CD4-positive, alpha-beta memory T cell (primary cell): ENCODE measurements around the gene PCP2. TPM values are rescaled to one million over a fixed set of nuclear protein-coding genes. Genes with fewer than 3 reads are reported as not detected.

ENCODE experiments used
- CTCF ChIA-PET: fragments of 350-600 bp; sonication (Branson Sonifier 250); formaldehyde crosslinking; loops from one replicate; lab custom pipeline; 2021; ENCODE audit warnings: inconsistent platforms; ENCODE audit not compliant: partially characterized antibody; lab: Charles Lee
- POLR2A ChIA-PET: fragments of 350-600 bp; sonication (Branson Sonifier 250); formaldehyde crosslinking; loops from one replicate; lab custom pipeline; 2021; ENCODE audit not compliant: partially characterized antibody; lab: Charles Lee
- DNase-seq, 5 donors: peaks; one replicate each; pipeline versions ENCODE4 v3.0.0 to v3.0.0-alpha.2; 2020 to 2022; ENCODE audit warnings: mixed read lengths in 1 of 5
- H3K27ac ChIP-seq: one replicate; pipeline ENCODE4 v1.7.0; 2013; ENCODE audit warnings: low read depth, low read length
- H3K27me3 ChIP-seq: 2 replicates; pipeline ENCODE4 v1.7.0; 2013; ENCODE audit warnings: mild to moderate bottlenecking, low read length, moderate library complexity; ENCODE audit not compliant: insufficient read depth
- H3K36me3 ChIP-seq: 2 replicates; pipeline ENCODE4 v1.7.0; 2013; ENCODE audit warnings: mild to moderate bottlenecking, low read length, moderate library complexity; ENCODE audit not compliant: insufficient read depth
- H3K4me1 ChIP-seq: 2 replicates; pipeline ENCODE4 v1.7.0; 2013; ENCODE audit warnings: mild to moderate bottlenecking, low read length, moderate library complexity; ENCODE audit not compliant: insufficient read depth
- H3K4me3 ChIP-seq, 2 donors: one replicate each; pipeline ENCODE4 v1.7.0; 2013; ENCODE audit warnings: low read length in 2 of 2, mild to moderate bottlenecking in 1 of 2
- H3K9me3 ChIP-seq, 2 donors: one replicate each; pipeline ENCODE4 v1.7.0; 2013; ENCODE audit warnings: low read length in 2 of 2, control low read depth in 1 of 2; ENCODE audit not compliant: control insufficient read depth in 1 of 2
- H3K27ac Mint-ChIP-seq, 7 donors: one replicate each; pipeline ENCODE4 v1.8.0; 2020 to 2021; ENCODE audit warnings: mixed read lengths in 7 of 7, mild to moderate bottlenecking in 6 of 7, inconsistent platforms in 3 of 7, moderate library complexity in 3 of 7
- H3K27me3 Mint-ChIP-seq, 2 donors: one replicate each; pipeline ENCODE4 v1.8.0; 2020 to 2021; ENCODE audit warnings: mixed read lengths in 2 of 2
- H3K36me3 Mint-ChIP-seq, 2 donors: one replicate each; pipeline ENCODE4 v1.8.0; 2020 to 2021; ENCODE audit warnings: mixed read lengths in 2 of 2, inconsistent platforms in 1 of 2, mild to moderate bottlenecking in 1 of 2
- H3K4me1 Mint-ChIP-seq, 4 donors: one replicate each; pipeline ENCODE4 v1.8.0; 2020 to 2021; ENCODE audit warnings: mixed read lengths in 4 of 4, mild to moderate bottlenecking in 1 of 4
- H3K4me3 Mint-ChIP-seq, 8 donors: one replicate each; pipeline ENCODE4 v1.8.0; 2020 to 2021; ENCODE audit warnings: mixed read lengths in 8 of 8, mild to moderate bottlenecking in 7 of 8, moderate library complexity in 6 of 8, inconsistent platforms in 3 of 8
- H3K9me3 Mint-ChIP-seq, 8 donors: one replicate each; pipeline ENCODE4 v1.8.0; 2020 to 2021; ENCODE audit warnings: mixed read lengths in 8 of 8, mild to moderate bottlenecking in 5 of 8, inconsistent platforms in 3 of 8, moderate library complexity in 1 of 8
- intact Hi-C: fragments of 100-400 bp; cut with micrococcal nuclease; formaldehyde crosslinking; loops from one replicate; pipeline ENCODE4 v1.15.1; 2023
- polyA plus RNA-seq, 2 donors: library from polyadenylated mRNA; unstranded; fragments of 300-500 nt; fragmentation: Illumina TruSeq; gene quantifications; one replicate each; pipeline ENCODE4 v1.2.3, GENCODE V29; 2021
- total RNA-seq, 2 experiments: library from RNA; stranded (reverse); gene quantifications; one replicate each; pipeline ENCODE4 v1.2.3, GENCODE V29; 2021

The PCP2 gene
- total and polyA plus RNA-seq, 4 experiments from 2014 or later: 0.96 to 6.4 (median 3.4) TPM

DNA sequence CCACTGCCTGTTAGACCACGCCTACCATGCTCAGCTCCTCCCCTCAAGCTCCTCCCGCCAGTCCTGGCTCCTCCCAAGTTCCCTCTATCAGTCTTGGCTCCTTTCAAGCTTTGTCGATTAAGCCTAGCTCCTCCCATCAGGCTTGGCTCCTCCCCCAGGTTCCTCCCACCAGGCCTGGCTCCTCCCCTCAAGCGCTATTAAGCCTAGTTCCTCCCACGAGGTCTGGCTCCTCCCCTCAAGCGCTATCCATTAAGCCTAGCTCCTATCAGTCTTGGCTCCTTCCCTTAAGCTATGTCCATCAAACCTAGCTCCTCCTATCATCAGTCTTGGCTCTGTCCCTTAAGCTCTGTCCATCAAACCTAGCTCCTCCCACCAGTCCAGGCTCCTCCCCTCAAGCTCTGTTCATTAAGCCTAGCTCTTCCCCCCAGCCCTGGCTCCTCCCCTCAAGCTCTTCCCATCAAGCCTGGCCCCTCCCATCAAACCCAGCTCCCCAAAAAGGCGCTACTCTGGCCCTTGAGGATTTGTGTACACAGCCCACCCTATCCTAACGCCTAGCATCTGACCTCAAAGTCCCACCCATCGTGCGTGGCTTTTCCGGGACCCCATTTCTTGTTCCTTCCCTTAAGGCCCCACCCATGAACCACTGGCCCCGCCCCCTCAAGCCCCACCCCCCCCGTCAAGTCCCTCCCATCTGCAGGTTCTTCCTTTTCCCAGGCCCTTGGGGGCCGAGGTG is 27.9 kb downstream of the PCP2 start:
- Histone ChIP-seq H3K4me3 (no peak overlapping the region), H3K9me3 (no peaks in the 10 kb centered on the region), H3K27me3 (no peaks in the 10 kb centered on the region), H3K4me1 (no peaks in the 10 kb centered on the region), H3K27ac (no peak overlapping the region), H3K36me3 (no peaks in the 10 kb centered on the region)
- no peak for DNase-seq
- CTCF ChIA-PET: interaction anchor here (1.2 to 1.6 kb wide), 2 partner anchors 13 to 194 kb away, joined by 3 read pairs; no protein-coding TSS in a partner anchor
- peaks cover 0 to 2% (median 0%) of the 10 kb centered on the region in 8 donors for H3K9me3 Mint-ChIP-seq
- no peaks in the 10 kb centered on the region for H3K36me3 Mint-ChIP-seq
- H3K4me3 Mint-ChIP-seq: no peak overlapping the region
- H3K27ac Mint-ChIP-seq: peak overlapping the region in 1 of 7 donors; percentile 71
- H3K4me1 Mint-ChIP-seq: peaks cover 0 to 4% (median under 1%) of the 10 kb centered on the region in 4 donors
- POLR2A ChIA-PET: interaction anchor here (0.5 kb wide), 1 partner anchor 12 kb away, joined by 3 read pairs; no protein-coding TSS in a partner anchor
- H3K27me3 Mint-ChIP-seq: peaks cover 0 to 7% of the 10 kb centered on the region in 2 donors
- intact Hi-C loops: no loop called here

DNA sequence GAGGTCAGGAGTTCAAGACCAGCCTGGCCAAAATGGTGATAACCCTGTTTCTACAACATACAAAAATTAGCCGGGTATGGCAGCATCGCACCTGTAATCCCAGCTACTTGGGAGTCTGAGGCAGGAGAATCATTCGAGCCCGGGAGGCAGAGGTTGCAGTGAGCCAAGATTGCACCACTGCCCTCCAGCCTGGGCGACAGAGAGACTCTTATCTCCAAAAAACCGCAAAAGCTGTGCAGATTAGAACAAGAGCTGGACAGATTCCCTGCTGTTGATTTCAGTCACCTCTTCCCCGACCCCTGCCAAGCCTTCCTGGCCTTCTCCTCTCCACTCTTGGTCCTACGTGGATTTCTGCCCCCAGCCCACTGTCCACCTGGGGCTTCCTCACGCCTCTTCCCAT is 29.6 kb downstream of the PCP2 start:
- CTCF ChIA-PET: interaction anchor here (1.5 kb wide), 1 partner anchor 35 kb away, joined by 4 read pairs; no protein-coding TSS in a partner anchor
- H3K27ac Mint-ChIP-seq: no peak overlapping the region
- H3K9me3 ChIP-seq: no peaks in the 10 kb centered on the region

DNA sequence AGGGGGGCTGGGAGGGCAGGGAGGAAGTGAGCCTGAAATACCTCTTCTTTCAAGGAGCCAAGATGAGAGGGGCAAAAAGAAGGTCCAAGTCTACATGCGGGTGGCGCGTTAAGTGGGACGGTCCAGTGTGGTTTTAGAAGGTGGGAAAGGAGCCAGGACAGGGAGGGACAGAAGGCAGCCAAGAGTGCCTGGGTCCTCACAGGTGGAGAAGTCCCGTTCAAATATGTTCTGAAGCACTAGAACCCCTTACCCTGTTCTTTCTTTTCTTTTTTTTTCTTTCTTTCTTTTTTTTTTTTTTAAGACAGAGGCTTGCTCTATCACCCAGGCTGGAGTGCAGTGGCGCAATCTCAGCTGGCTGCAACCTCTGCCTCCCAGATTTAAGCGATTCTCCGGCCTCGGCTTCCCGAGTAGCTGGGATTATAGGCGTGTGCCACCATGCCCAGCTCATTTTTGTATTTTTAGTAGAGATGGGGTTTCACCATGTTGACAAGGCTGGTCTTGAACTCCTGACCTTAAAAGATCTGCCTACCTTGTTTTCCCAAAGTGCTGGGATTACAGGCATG is 30.5 kb downstream of the PCP2 start:
- POLR2A ChIA-PET: no interaction called here
- CTCF ChIA-PET: no interaction called here
- Histone ChIP-seq H3K9me3 (no peaks in the 10 kb centered on the region), H3K27ac (no peak overlapping the region), H3K27me3 (no peaks in the 10 kb centered on the region), H3K4me3 (no peak overlapping the region), H3K36me3 (no peaks in the 10 kb centered on the region), H3K4me1 (no peaks in the 10 kb centered on the region)
- Mint-ChIP-seq H3K27me3 (peaks cover 4 to 15% of the 10 kb centered on the region in 2 donors), H3K27ac (no peak overlapping the region), H3K4me3 (peak overlapping the region in 1 of 8 donors; percentile 36), H3K4me1 (peaks cover 0 to 2% (median under 1%) of the 10 kb centered on the region in 4 donors), H3K36me3 (peaks cover 0 to 3% of the 10 kb centered on the region in 2 donors), H3K9me3 (peaks cover 0 to 2% (median 0%) of the 10 kb centered on the region in 8 donors)
- no peak for DNase-seq
- intact Hi-C loops: no loop called here

More for the DNA sequence above, 29.6 kb downstream of the PCP2 start:
- Mint-ChIP-seq H3K4me3 (no peak overlapping the region), H3K27me3 (peaks cover 0 to 8% of the 10 kb centered on the region in 2 donors), H3K4me1 (peaks cover 0 to 4% (median under 1%) of the 10 kb centered on the region in 4 donors), H3K9me3 (peaks cover 0 to 2% (median 0%) of the 10 kb centered on the region in 8 donors), H3K36me3 (no peaks in the 10 kb centered on the region)
- Histone ChIP-seq H3K27me3 (no peaks in the 10 kb centered on the region), H3K4me1 (no peaks in the 10 kb centered on the region), H3K36me3 (no peaks in the 10 kb centered on the region), H3K4me3 (no peak overlapping the region), H3K27ac (no peak overlapping the region)
- intact Hi-C loops: no loop called here
- DNase-seq: no peak
- POLR2A ChIA-PET: interaction anchor here (1.0 kb wide), 1 partner anchor 20 kb away, joined by 3 read pairs; no protein-coding TSS in a partner anchor

- Mint-ChIP-seq H3K27ac (no peak overlapping the region), H3K27me3 (peaks cover 10 to 21% of the 10 kb centered on the region in 2 donors), H3K36me3 (peaks cover 0 to 3% of the 10 kb centered on the region in 2 donors), H3K9me3 (peaks cover 0 to 2% (median 0%) of the 10 kb centered on the region in 8 donors), H3K4me3 (no peak overlapping the region), H3K4me1 (peaks cover 0 to 2% (median under 1%) of the 10 kb centered on the region in 4 donors)
- Histone ChIP-seq H3K27ac (no peak overlapping the region), H3K27me3 (no peaks in the 10 kb centered on the region), H3K4me1 (no peaks in the 10 kb centered on the region), H3K9me3 (no peaks in the 10 kb centered on the region), H3K4me3 (no peak overlapping the region), H3K36me3 (no peaks in the 10 kb centered on the region)
- intact Hi-C loops: no loop called here
- ChIA-PET CTCF (no interaction called here), POLR2A (no interaction called here)
- no peak for DNase-seq
Observed at GRCh38 chr19:7602240-7602934, 31.1 kb downstream of the PCP2 start.

- H3K27me3 ChIP-seq: peaks cover 6% of the 10 kb centered on the region
- Mint-ChIP-seq H3K4me1 (peaks cover 0 to 2% (median under 1%) of the 10 kb centered on the region in 4 donors), H3K9me3 (peaks cover 0 to 2% (median 0%) of the 10 kb centered on the region in 8 donors), H3K36me3 (peaks cover 0 to 3% of the 10 kb centered on the region in 2 donors), H3K27me3 (peaks cover 14 to 25% of the 10 kb centered on the region in 2 donors), H3K27ac (no peak overlapping the region), H3K4me3 (no peak overlapping the region)
- peaks cover 8% of the 10 kb centered on the region for H3K4me1 ChIP-seq
- no peak overlapping the region for H3K27ac ChIP-seq
- intact Hi-C loops: no loop called here
- ChIA-PET POLR2A (no interaction called here), CTCF (no interaction called here)
- no peak for DNase-seq
- no peaks in the 10 kb centered on the region for H3K9me3 ChIP-seq
- H3K4me3 ChIP-seq: no peak overlapping the region
- H3K36me3 ChIP-seq: no peaks in the 10 kb centered on the region
Observed at GRCh38 chr19:7600721-7601120, 32.8 kb downstream of the PCP2 start.

- H3K9me3 Mint-ChIP-seq: no peaks in the 10 kb centered on the region
- CTCF ChIA-PET: interaction anchor here (1.1 kb wide), 1 partner anchor 30 kb away, joined by 3 read pairs; no protein-coding TSS in a partner anchor
- POLR2A ChIA-PET: no interaction called here
- peaks cover 6% of the 10 kb centered on the region for H3K27me3 ChIP-seq
- H3K4me1 ChIP-seq: peaks cover 11% of the 10 kb centered on the region
- no peak overlapping the region for H3K4me3 ChIP-seq
- no peaks in the 10 kb centered on the region for H3K9me3 ChIP-seq
- peaks cover 22 to 30% of the 10 kb centered on the region in 2 donors for H3K27me3 Mint-ChIP-seq
- H3K27ac Mint-ChIP-seq: no peak overlapping the region
- H3K36me3 Mint-ChIP-seq: peaks cover 0 to 3% of the 10 kb centered on the region in 2 donors
- no peaks in the 10 kb centered on the region for H3K36me3 ChIP-seq
- H3K4me3 Mint-ChIP-seq: peak overlapping the region in 2 of 8 donors; percentile 2 to 39
- intact Hi-C loops: no loop called here
- H3K27ac ChIP-seq: no peak overlapping the region
- no peak for DNase-seq
- peaks cover 3 to 6% (median 4%) of the 10 kb centered on the region in 4 donors for H3K4me1 Mint-ChIP-seq
Observed at GRCh38 chr19:7598180-7598579, 35.3 kb downstream of the PCP2 start.
